Activated naive CD8-positive, alpha-beta T cell (primary cell): ENCODE results near the gene AMPD3.

Experiments
- H3K27ac Mint-ChIP-seq: one replicate; pipeline ENCODE4 v1.8.0; 2021; ENCODE audit warnings: mixed read lengths
- H3K27me3 Mint-ChIP-seq: one replicate; pipeline ENCODE4 v1.8.0; 2021; ENCODE audit warnings: mixed read lengths
- H3K36me3 Mint-ChIP-seq: one replicate; pipeline ENCODE4 v1.8.0; 2021; ENCODE audit warnings: mixed read lengths
- H3K4me1 Mint-ChIP-seq: one replicate; pipeline ENCODE4 v1.8.0; 2021; ENCODE audit warnings: low read depth, mixed read lengths
- H3K4me3 Mint-ChIP-seq: one replicate; pipeline ENCODE4 v1.8.0; 2021; ENCODE audit warnings: mild to moderate bottlenecking, mixed read lengths
- H3K9me3 Mint-ChIP-seq: one replicate; pipeline ENCODE4 v1.8.0; 2021; ENCODE audit warnings: low read depth, mixed read lengths

AMPD3 gene

DNA sequence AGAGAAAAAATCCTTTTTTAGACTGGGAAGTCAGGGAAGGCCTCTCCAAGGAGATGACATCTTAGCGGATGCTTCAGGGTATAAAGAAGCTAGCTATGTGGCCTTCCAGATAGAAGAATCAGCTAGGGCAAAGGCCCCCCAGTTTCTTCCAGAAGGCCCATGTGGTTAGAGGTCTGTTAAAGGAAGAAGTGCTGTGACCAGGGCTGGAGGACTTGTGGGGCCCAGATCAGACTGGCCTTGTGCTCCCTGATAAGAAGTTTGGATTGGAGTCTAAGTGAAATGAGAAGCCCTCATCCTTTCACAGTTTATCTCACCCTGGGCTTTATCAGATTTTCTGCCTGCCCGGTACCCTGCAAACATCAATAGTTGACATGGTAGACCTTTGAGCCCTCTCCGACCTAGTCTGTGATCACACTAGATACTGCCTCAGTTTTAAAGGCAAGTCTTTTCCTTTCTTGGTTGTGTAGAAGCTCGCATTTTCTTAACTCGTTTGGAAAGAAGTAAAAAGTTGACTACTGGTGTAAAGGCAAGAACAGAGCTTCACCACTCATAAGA lies 7.8 kb downstream of the AMPD3 start:
- no peaks in the 10 kb centered on the region for H3K27me3 Mint-ChIP-seq
- no peak overlapping the region for H3K4me3 Mint-ChIP-seq
- H3K36me3 Mint-ChIP-seq, result peaks cover 24% of the 10 kb centered on the region
- peaks cover 27% of the 10 kb centered on the region for H3K4me1 Mint-ChIP-seq
- H3K27ac Mint-ChIP-seq, result no peak overlapping the region
- no peaks in the 10 kb centered on the region for H3K9me3 Mint-ChIP-seq

GRCh38 chr11:10473371-10473770 lies 18.3 kb downstream of the AMPD3 start:
- Mint-ChIP-seq H3K9me3 (peaks cover 4% of the 10 kb centered on the region), H3K27ac (no peak overlapping the region), H3K27me3 (no peaks in the 10 kb centered on the region), H3K4me1 (peaks cover 4% of the 10 kb centered on the region), H3K36me3 (peaks cover 3% of the 10 kb centered on the region), H3K4me3 (no peak overlapping the region)

- Mint-ChIP-seq H3K27me3 (no peaks in the 10 kb centered on the region), H3K4me1 (peaks cover 4% of the 10 kb centered on the region), H3K36me3 (peaks cover 4% of the 10 kb centered on the region), H3K9me3 (peaks cover 4% of the 10 kb centered on the region), H3K27ac (no peak overlapping the region), H3K4me3 (no peak overlapping the region)
These were observed 19.5 kb downstream of the AMPD3 start for GRCh38 chr11:10474551-10474950.

DNA sequence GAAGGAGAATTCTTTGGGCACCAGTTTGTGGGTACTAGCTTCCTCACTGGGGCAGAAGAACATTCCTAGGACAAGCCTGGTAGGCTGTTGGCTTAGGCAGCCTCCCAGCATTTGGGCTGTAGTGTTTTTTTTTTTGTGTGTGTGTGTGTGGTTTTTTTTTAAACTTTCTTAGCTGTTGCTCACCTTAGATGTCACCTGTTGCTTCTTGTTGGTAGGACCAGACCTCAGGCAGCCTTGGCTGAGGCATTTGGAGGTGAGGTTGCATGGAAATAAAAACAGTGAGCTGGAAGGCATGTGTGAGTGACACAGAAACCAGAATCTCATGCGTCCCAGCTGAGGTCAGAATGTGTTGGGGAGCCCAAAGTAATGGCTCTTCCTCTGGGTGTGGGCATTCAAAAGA lies 21.3 kb downstream of the AMPD3 start:
- Mint-ChIP-seq H3K4me3 (no peak overlapping the region), H3K9me3 (no peaks in the 10 kb centered on the region), H3K36me3 (peaks cover 4% of the 10 kb centered on the region), H3K27ac (peak overlapping the region; percentile 52), H3K27me3 (no peaks in the 10 kb centered on the region), H3K4me1 (peaks cover 4% of the 10 kb centered on the region)

DNA sequence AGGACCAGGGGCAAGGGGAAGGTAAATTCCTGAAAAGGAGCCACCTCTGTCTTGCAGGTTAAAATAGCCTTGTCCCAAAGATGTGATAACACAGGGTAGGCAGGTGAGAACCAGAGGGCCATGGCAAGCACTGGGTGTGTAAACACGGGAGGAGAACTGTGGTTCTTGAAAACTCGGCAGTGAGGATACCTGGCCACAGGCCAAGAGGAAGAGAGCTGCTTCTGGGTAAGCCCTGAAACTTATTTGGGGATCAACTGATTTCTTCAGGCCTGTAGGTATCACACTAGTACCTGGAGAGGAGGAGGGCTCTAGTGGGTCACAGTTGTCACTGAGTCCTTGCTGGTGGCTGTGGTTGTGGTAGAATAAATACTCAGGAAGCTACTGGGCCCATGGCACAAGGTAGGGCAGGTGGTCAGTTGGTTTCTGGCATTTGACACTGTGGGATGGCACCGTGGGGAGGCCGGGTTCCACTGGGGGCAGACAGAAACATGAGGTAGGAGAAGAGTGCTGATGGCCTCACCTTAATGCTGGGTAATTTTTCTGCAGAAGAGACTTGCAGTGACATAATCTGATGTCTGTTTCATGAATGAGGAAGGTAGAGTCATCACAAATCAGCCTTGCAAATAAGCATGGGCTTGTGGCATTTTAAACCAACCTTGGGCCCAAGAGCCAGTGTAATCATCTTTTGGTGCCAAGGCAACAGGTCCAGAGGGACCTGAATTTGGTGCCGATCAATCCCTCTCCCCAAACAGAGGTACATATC lies 22.0 kb downstream of the AMPD3 start:
- H3K36me3 Mint-ChIP-seq, result peaks cover 4% of the 10 kb centered on the region
- H3K27ac Mint-ChIP-seq, result peak overlapping the region; percentile 52
- H3K4me1 Mint-ChIP-seq, result peaks cover 4% of the 10 kb centered on the region
- H3K4me3 Mint-ChIP-seq, result no peak overlapping the region
- H3K9me3 Mint-ChIP-seq, result no peaks in the 10 kb centered on the region
- no peaks in the 10 kb centered on the region for H3K27me3 Mint-ChIP-seq

DNA sequence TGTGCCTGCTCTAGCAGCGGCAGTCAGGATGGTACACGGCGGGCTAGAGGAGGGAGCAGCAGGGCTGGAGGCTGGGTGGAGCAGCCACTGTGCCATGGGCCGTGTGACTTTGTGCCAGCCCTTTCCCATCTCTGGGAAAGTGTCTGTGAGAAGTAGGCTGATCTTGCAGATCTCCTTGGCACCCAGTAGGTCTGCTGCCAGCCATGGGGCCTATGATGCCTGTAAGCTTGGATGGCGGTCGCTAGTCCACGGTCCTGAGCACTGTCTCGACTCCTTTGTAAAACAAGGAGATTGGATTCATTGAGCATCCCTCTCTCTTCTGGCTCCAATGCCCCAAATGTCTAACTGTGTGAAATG lies 22.6 kb downstream of the AMPD3 start:
- H3K27ac Mint-ChIP-seq, result no peak overlapping the region
- no peak overlapping the region for H3K4me3 Mint-ChIP-seq
- peaks cover 4% of the 10 kb centered on the region for H3K36me3 Mint-ChIP-seq
- H3K4me1 Mint-ChIP-seq, result peaks cover 4% of the 10 kb centered on the region
- H3K9me3 Mint-ChIP-seq, result no peaks in the 10 kb centered on the region
- H3K27me3 Mint-ChIP-seq, result no peaks in the 10 kb centered on the region

- Mint-ChIP-seq H3K4me1 (peaks cover 4% of the 10 kb centered on the region), H3K4me3 (no peak overlapping the region), H3K27me3 (no peaks in the 10 kb centered on the region), H3K36me3 (peaks cover 7% of the 10 kb centered on the region), H3K27ac (peak overlapping the region; percentile 62), H3K9me3 (no peaks in the 10 kb centered on the region)
These were observed 23.0 kb downstream of the AMPD3 start for GRCh38 chr11:10478066-10478465.

- no peak overlapping the region for H3K4me3 Mint-ChIP-seq
- H3K4me1 Mint-ChIP-seq, result peaks cover 4% of the 10 kb centered on the region
- H3K27ac Mint-ChIP-seq, result peak overlapping the region; percentile 62
- H3K36me3 Mint-ChIP-seq, result peaks cover 7% of the 10 kb centered on the region
- no peaks in the 10 kb centered on the region for H3K9me3 Mint-ChIP-seq
- no peaks in the 10 kb centered on the region for H3K27me3 Mint-ChIP-seq
These were observed 23.8 kb downstream of the AMPD3 start for GRCh38 chr11:10478574-10479550.

DNA sequence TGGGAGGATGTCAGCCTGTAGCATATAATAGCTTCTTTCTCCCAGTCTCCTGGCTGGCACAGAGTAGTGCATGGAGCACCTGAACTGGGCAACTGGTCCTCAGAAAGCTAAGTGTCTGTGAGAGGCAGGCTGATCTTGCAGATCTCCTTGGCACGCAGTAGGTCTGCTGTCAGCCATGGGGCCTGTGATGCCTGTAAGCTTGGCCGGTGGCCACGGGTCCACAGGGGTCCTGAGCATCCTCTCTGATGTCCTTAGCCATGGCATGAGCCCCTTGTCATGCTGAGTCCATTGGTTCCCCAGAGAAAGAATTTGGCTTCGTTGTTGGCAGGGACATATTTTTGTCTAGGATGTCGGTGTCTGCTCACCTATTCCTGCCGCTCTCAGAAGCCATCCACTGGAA lies 25.0 kb downstream of the AMPD3 start:
- peaks cover 7% of the 10 kb centered on the region for H3K36me3 Mint-ChIP-seq
- no peak overlapping the region for H3K4me3 Mint-ChIP-seq
- no peaks in the 10 kb centered on the region for H3K27me3 Mint-ChIP-seq
- H3K9me3 Mint-ChIP-seq, result no peaks in the 10 kb centered on the region
- H3K4me1 Mint-ChIP-seq, result peaks cover 2% of the 10 kb centered on the region
- no peak overlapping the region for H3K27ac Mint-ChIP-seq

GRCh38 chr11:10480760-10481159 lies 25.7 kb downstream of the AMPD3 start:
- Mint-ChIP-seq H3K27me3 (no peaks in the 10 kb centered on the region), H3K4me1 (peaks cover 2% of the 10 kb centered on the region), H3K9me3 (no peaks in the 10 kb centered on the region), H3K36me3 (peaks cover 7% of the 10 kb centered on the region), H3K4me3 (no peak overlapping the region), H3K27ac (no peak overlapping the region)

- Mint-ChIP-seq H3K9me3 (no peaks in the 10 kb centered on the region), H3K36me3 (peaks cover 7% of the 10 kb centered on the region), H3K27me3 (no peaks in the 10 kb centered on the region), H3K4me1 (peaks cover 2% of the 10 kb centered on the region), H3K27ac (no peak overlapping the region), H3K4me3 (no peak overlapping the region)
These were observed 26.7 kb downstream of the AMPD3 start for GRCh38 chr11:10481560-10482349.

DNA sequence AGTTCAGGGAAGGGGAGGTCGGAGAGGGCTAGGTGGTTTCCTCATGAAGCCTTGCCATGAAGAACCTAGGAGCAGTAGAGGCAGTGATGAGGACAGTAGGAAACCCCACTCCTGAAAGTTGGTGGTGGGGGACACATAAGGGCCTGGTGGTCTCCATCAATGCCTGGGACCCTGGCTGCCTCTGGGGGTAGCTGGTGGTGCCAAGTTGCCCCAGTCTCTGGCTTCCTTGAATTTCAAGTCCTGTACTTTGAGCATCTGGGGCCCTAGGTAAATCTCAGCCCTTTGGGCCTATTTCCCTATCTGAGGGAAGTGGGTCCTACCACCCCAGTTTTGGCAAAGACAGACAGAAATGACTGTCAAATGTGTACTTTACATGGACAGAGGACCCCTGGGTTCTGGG lies 28.1 kb downstream of the AMPD3 start:
- Mint-ChIP-seq H3K9me3 (no peaks in the 10 kb centered on the region), H3K27ac (no peak overlapping the region), H3K36me3 (peaks cover 6% of the 10 kb centered on the region), H3K4me3 (no peak overlapping the region), H3K27me3 (no peaks in the 10 kb centered on the region), H3K4me1 (peaks cover 3% of the 10 kb centered on the region)

DNA sequence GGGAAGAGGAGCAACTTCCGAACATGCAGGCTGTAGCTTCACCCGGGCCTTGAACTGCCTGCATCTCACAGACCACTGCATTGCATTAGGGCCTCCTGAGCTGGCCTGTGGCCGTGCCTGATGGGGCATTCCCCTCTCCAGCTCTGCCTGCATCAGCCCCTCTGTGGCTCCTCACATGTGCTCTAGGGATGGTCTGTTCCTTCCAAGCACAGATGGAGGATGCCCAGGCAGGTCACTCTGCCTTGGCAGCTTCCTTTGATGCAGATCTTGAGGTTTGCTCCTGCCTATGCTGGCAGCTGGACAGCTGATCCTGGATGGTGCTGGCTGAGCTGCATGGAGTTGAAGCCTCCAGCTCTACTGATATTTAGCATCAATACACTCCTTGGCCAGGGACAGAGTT lies 28.5 kb downstream of the AMPD3 start:
- Mint-ChIP-seq H3K4me3 (no peak overlapping the region), H3K27ac (no peak overlapping the region), H3K9me3 (no peaks in the 10 kb centered on the region), H3K27me3 (no peaks in the 10 kb centered on the region), H3K4me1 (peaks cover 8% of the 10 kb centered on the region), H3K36me3 (peaks cover 3% of the 10 kb centered on the region)

DNA sequence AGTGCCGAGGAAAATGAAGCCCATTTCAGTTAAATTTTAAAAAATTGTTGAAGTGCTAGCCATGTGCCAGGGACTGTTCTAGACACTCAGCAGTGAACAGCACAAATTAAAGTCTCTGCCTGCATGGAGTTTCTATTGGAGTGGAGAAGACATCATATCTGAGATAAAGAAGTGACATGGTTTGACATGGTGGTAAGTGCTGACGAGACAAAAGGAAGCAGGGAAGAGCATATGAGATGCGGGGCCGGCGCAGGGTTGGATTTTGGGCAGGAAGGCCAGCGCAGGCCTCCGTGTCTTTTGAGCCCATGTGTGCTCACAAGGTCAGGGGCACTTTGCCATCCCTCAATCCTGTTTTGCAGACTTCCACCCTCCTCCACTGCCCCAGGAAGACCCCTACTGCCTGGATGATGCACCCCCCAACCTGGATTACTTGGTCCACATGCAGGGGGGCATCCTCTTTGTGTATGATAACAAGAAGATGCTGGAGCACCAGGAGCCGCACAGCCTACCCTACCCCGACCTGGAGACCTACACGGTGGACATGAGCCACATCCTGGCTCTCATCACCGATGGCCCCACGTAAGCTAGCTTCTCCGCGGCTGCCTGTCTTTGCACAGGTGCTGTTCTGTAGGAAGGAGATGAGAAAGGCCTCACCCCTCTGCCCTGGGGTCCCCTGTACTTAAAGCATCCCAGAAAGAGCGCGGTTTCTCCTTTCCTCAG lies 29.6 kb downstream of the AMPD3 start:
- H3K27me3 Mint-ChIP-seq, result no peaks in the 10 kb centered on the region
- no peaks in the 10 kb centered on the region for H3K9me3 Mint-ChIP-seq
- no peak overlapping the region for H3K27ac Mint-ChIP-seq
- no peak overlapping the region for H3K4me3 Mint-ChIP-seq
- H3K4me1 Mint-ChIP-seq, result peaks cover 10% of the 10 kb centered on the region
- H3K36me3 Mint-ChIP-seq, result peaks cover 3% of the 10 kb centered on the region
